ENCODE results near the gene SNX22. TPM values are rescaled to one million over a fixed set of nuclear protein-coding genes. Genes with fewer than 3 reads are reported as not detected.
"Not testable (repeated sequence)": the region's sequence is repeated elsewhere in the genome, so short reads cannot be mapped to it uniquely, and the experiment has no call there.

Gene SNX22
- total RNA-seq, result 1 to 10 TPM; 1.7 to 6.0 (median 3.4) TPM

GRCh38 chr15:64151727-64152506 is at the start of gene SNX22:
SNX22 (plus strand) TSS chr15:64151731; CDS start chr15:64151776, 45 bp downstream.
- WGBS, 10 experiments, result no CpG with 5 or more reads among the region's 83 CpGs
- Histone ChIP-seq H3K4me3 (peak within 1 kb of the TSS; percentile 35 to 44 (median 40)), H3K4me1 (replicated peaks in 1 of 2) (peaks cover 0 to 9% of the 10 kb centered on the region in 2 donors), H3K27ac (no peak within 1 kb of the TSS)
- in situ Hi-C loops (cut with MboI; ENCODE audit: low pct_unique_long_range_greater_than_20kb in 2 of 9, low sequenced_read_pairs in 9 of 9, unreplicated experiment in 9 of 9), result no loop called here
- peak in 7 of 8 experiments; percentile 1 to 40 (median 26) for ATAC-seq (replicated peaks in 6 of 8)

GRCh38 chr15:64102497-64102896 is 49.0 kb upstream of the SNX22 start:
- H3K27ac ChIP-seq, result no peak overlapping the region
- in situ Hi-C loops (cut with MboI; ENCODE audit: low pct_unique_long_range_greater_than_20kb in 2 of 9, low sequenced_read_pairs in 9 of 9, unreplicated experiment in 9 of 9), result no loop called here
- WGBS, 10 experiments, result 64 to 100% (median 94%) methylated on average over 1 to 2 of the region's 2 CpGs
- H3K4me1 ChIP-seq (replicated peaks in 1 of 2), result peaks cover 0 to 2% of the 10 kb centered on the region in 2 donors
- no peak for ATAC-seq (replicated peaks in 6 of 8)
- H3K4me3 ChIP-seq, result no peak overlapping the region

GRCh38 chr15:64105113-64105704 is 46.3 kb upstream of the SNX22 start:
- no peak overlapping the region for H3K27ac ChIP-seq
- WGBS, 10 experiments, result 42 to 100% (median 91%) methylated on average over 1 to 9 of the region's 9 CpGs
- ATAC-seq (replicated peaks in 6 of 8), result peak in 2 of 8 experiments; percentile 25 to 36
- in situ Hi-C loops (cut with MboI; ENCODE audit: low pct_unique_long_range_greater_than_20kb in 2 of 9, low sequenced_read_pairs in 9 of 9, unreplicated experiment in 9 of 9), result no loop called here
- no peaks in the 10 kb centered on the region for H3K4me1 ChIP-seq (replicated peaks in 1 of 2)
- H3K4me3 ChIP-seq, result no peak overlapping the region

- Histone ChIP-seq H3K4me1 (replicated peaks in 1 of 2) (no peaks in the 10 kb centered on the region), H3K4me3 (no peak overlapping the region), H3K27ac (no peak overlapping the region)
- in situ Hi-C loops (cut with MboI; ENCODE audit: low pct_unique_long_range_greater_than_20kb in 2 of 9, low sequenced_read_pairs in 9 of 9, unreplicated experiment in 9 of 9), result no loop called here
- WGBS, 10 experiments, result 75 to 100% (median 100%) methylated on average over 1 of the region's 1 CpG; no CpG with 5 or more reads in 4 of the 10 experiments
- ATAC-seq (replicated peaks in 6 of 8), result no peak
Measured at GRCh38 chr15:64107337-64107736, 44.2 kb upstream of the SNX22 start.

GRCh38 chr15:64110108-64110701 is 41.3 kb upstream of the SNX22 start:
- in situ Hi-C loops (cut with MboI; ENCODE audit: low pct_unique_long_range_greater_than_20kb in 2 of 9, low sequenced_read_pairs in 9 of 9, unreplicated experiment in 9 of 9); H3K4me1 ChIP-seq (replicated peaks in 1 of 2); ATAC-seq (replicated peaks in 6 of 8); H3K27ac ChIP-seq; H3K4me3 ChIP-seq: not testable (repeated sequence)
- WGBS, 10 experiments, result 82 to 100% (median 94%) methylated on average over 1 to 3 of the region's 4 CpGs; no CpG with 5 or more reads in 1 of the 10 experiments

- ATAC-seq (replicated peaks in 6 of 8), result no peak
- no peak overlapping the region for H3K4me3 ChIP-seq
- in situ Hi-C loops (cut with MboI; ENCODE audit: low pct_unique_long_range_greater_than_20kb in 2 of 9, low sequenced_read_pairs in 9 of 9, unreplicated experiment in 9 of 9), result no loop called here
- WGBS, 10 experiments, result 75 to 100% (median 99%) methylated on average over 1 to 3 of the region's 3 CpGs
- H3K27ac ChIP-seq, result no peak overlapping the region
- H3K4me1 ChIP-seq (replicated peaks in 1 of 2), result no peaks in the 10 kb centered on the region
Measured at GRCh38 chr15:64110950-64111678, 40.4 kb upstream of the SNX22 start.

GRCh38 chr15:64111679-64112050 is 39.9 kb upstream of the SNX22 start:
- no peaks in the 10 kb centered on the region for H3K4me1 ChIP-seq (replicated peaks in 1 of 2)
- 45 to 100% (median 87%) methylated on average over 1 to 3 of the region's 3 CpGs; no CpG with 5 or more reads in 2 of the 10 experiments for WGBS, 10 experiments
- no peak overlapping the region for H3K4me3 ChIP-seq
- ATAC-seq (replicated peaks in 6 of 8), result peak in 3 of 8 experiments; percentile 14 to 36 (median 30)
- in situ Hi-C loops (cut with MboI; ENCODE audit: low pct_unique_long_range_greater_than_20kb in 2 of 9, low sequenced_read_pairs in 9 of 9, unreplicated experiment in 9 of 9), result no loop called here
- no peak overlapping the region for H3K27ac ChIP-seq

GRCh38 chr15:64112073-64112772 is 39.3 kb upstream of the SNX22 start:
- no peak overlapping the region for H3K4me3 ChIP-seq
- no peaks in the 10 kb centered on the region for H3K4me1 ChIP-seq (replicated peaks in 1 of 2)
- peak in 2 of 8 experiments; percentile 13 to 82 for ATAC-seq (replicated peaks in 6 of 8)
- in situ Hi-C loops (cut with MboI; ENCODE audit: low pct_unique_long_range_greater_than_20kb in 2 of 9, low sequenced_read_pairs in 9 of 9, unreplicated experiment in 9 of 9), result no loop called here
- H3K27ac ChIP-seq, result no peak overlapping the region
- WGBS, 10 experiments, result 54 to 100% (median 81%) methylated on average over 1 to 4 of the region's 4 CpGs

- no peak overlapping the region for H3K27ac ChIP-seq
- H3K4me3 ChIP-seq, result no peak overlapping the region
- peak in 2 of 8 experiments; percentile 62 to 69 for ATAC-seq (replicated peaks in 6 of 8)
- H3K4me1 ChIP-seq (replicated peaks in 1 of 2), result no peaks in the 10 kb centered on the region
- in situ Hi-C loops (cut with MboI; ENCODE audit: low pct_unique_long_range_greater_than_20kb in 2 of 9, low sequenced_read_pairs in 9 of 9, unreplicated experiment in 9 of 9), result no loop called here
- WGBS, 10 experiments, result 29 to 100% (median 83%) methylated on average over 1 of the region's 1 CpG; no CpG with 5 or more reads in 3 of the 10 experiments
Measured at GRCh38 chr15:64112904-64113303, 38.6 kb upstream of the SNX22 start.

- in situ Hi-C loops (cut with MboI; ENCODE audit: low pct_unique_long_range_greater_than_20kb in 2 of 9, low sequenced_read_pairs in 9 of 9, unreplicated experiment in 9 of 9), result no loop called here
- Histone ChIP-seq H3K27ac (no peak overlapping the region), H3K4me1 (replicated peaks in 1 of 2) (no peaks in the 10 kb centered on the region), H3K4me3 (no peak overlapping the region)
- no peak for ATAC-seq (replicated peaks in 6 of 8)
- WGBS, 10 experiments, result 75 to 100% (median 100%) methylated on average over 1 to 5 of the region's 5 CpGs; no CpG with 5 or more reads in 3 of the 10 experiments
Measured at GRCh38 chr15:64117759-64118487, 33.6 kb upstream of the SNX22 start.

GRCh38 chr15:64120322-64120721 is 31.2 kb upstream of the SNX22 start:
- in situ Hi-C loops (cut with MboI; ENCODE audit: low pct_unique_long_range_greater_than_20kb in 2 of 9, low sequenced_read_pairs in 9 of 9, unreplicated experiment in 9 of 9); ATAC-seq (replicated peaks in 6 of 8); H3K27ac ChIP-seq; H3K4me3 ChIP-seq; H3K4me1 ChIP-seq (replicated peaks in 1 of 2): not testable (repeated sequence)
- 100% methylated on average over 1 to 2 of the region's 2 CpGs; no CpG with 5 or more reads in 3 of the 10 experiments for WGBS, 10 experiments

- Histone ChIP-seq H3K4me3 (no peak overlapping the region), H3K4me1 (replicated peaks in 1 of 2) (no peaks in the 10 kb centered on the region), H3K27ac (no peak overlapping the region)
- peak in 3 of 8 experiments; percentile 89 to 96 (median 93) for ATAC-seq (replicated peaks in 6 of 8)
- in situ Hi-C loops (cut with MboI; ENCODE audit: low pct_unique_long_range_greater_than_20kb in 2 of 9, low sequenced_read_pairs in 9 of 9, unreplicated experiment in 9 of 9), result no loop called here
- WGBS, 10 experiments, result 0 to 100% (median 85%) methylated on average over 1 to 4 of the region's 4 CpGs
Measured at GRCh38 chr15:64121614-64122013, 29.9 kb upstream of the SNX22 start.
